ENCODE data around the gene ADCYAP1R1. TPM values are rescaled to one million over a fixed set of nuclear protein-coding genes. Genes with fewer than 3 reads are reported as not detected.

Gene ADCYAP1R1
- total RNA-seq, 1 donor from 2014 or later = not detected

GRCh38 chr7:31107106-31108090, 55.3 kb downstream of the ADCYAP1R1 start:
- Mint-ChIP-seq H3K4me1 (ENCODE audit: low read depth) (no peaks in the 10 kb centered on the region), H3K27ac (no peak overlapping the region), H3K4me3 (ENCODE audit: low read depth) (no peak overlapping the region), H3K9me3 (ENCODE audit: low read depth) (no peaks in the 10 kb centered on the region), H3K27me3 (peaks cover 11% of the 10 kb centered on the region), H3K36me3 (ENCODE audit: insufficient read depth) (no peaks in the 10 kb centered on the region)
- no peak for TF ChIP-seq CTCF (IDR thresholded peaks at IDR 0.05; ENCODE audit: unreplicated experiment)
- no peak for DNase-seq (ENCODE audit: low spot score, unreplicated experiment)

- no peak for TF ChIP-seq CTCF (IDR thresholded peaks at IDR 0.05; ENCODE audit: unreplicated experiment)
- no peak for DNase-seq (ENCODE audit: low spot score, unreplicated experiment)
- Mint-ChIP-seq H3K27me3 (peaks cover 11% of the 10 kb centered on the region), H3K27ac (no peak overlapping the region), H3K4me3 (ENCODE audit: low read depth) (no peak overlapping the region), H3K4me1 (ENCODE audit: low read depth) (no peaks in the 10 kb centered on the region), H3K36me3 (ENCODE audit: insufficient read depth) (no peaks in the 10 kb centered on the region), H3K9me3 (ENCODE audit: low read depth) (no peaks in the 10 kb centered on the region)
Observed at GRCh38 chr7:31108097-31108657, 56.1 kb downstream of the ADCYAP1R1 start.

- H3K4me1 Mint-ChIP-seq (ENCODE audit: low read depth) = no peaks in the 10 kb centered on the region
- no peaks in the 10 kb centered on the region for H3K9me3 Mint-ChIP-seq (ENCODE audit: low read depth)
- DNase-seq (ENCODE audit: low spot score, unreplicated experiment) = no peak
- H3K36me3 Mint-ChIP-seq (ENCODE audit: insufficient read depth) = no peaks in the 10 kb centered on the region
- TF ChIP-seq CTCF (IDR thresholded peaks at IDR 0.05; ENCODE audit: unreplicated experiment) = no peak
- no peak overlapping the region for H3K4me3 Mint-ChIP-seq (ENCODE audit: low read depth)
- H3K27ac Mint-ChIP-seq = no peak overlapping the region
- H3K27me3 Mint-ChIP-seq = peaks cover 18% of the 10 kb centered on the region
Observed at GRCh38 chr7:31109751-31110150, 57.6 kb downstream of the ADCYAP1R1 start.

- H3K27me3 Mint-ChIP-seq = peaks cover 17% of the 10 kb centered on the region
- TF ChIP-seq CTCF (IDR thresholded peaks at IDR 0.05; ENCODE audit: unreplicated experiment) = no peak
- H3K4me3 Mint-ChIP-seq (ENCODE audit: low read depth) = no peak overlapping the region
- H3K4me1 Mint-ChIP-seq (ENCODE audit: low read depth) = no peaks in the 10 kb centered on the region
- no peaks in the 10 kb centered on the region for H3K36me3 Mint-ChIP-seq (ENCODE audit: insufficient read depth)
- no peak for DNase-seq (ENCODE audit: low spot score, unreplicated experiment)
- no peak overlapping the region for H3K27ac Mint-ChIP-seq
- no peaks in the 10 kb centered on the region for H3K9me3 Mint-ChIP-seq (ENCODE audit: low read depth)
Observed at GRCh38 chr7:31110331-31111108, 58.4 kb downstream of the ADCYAP1R1 start.

GRCh38 chr7:31111109-31111451, 59.0 kb downstream of the ADCYAP1R1 start:
- Mint-ChIP-seq H3K4me3 (ENCODE audit: low read depth) (no peak overlapping the region), H3K4me1 (ENCODE audit: low read depth) (no peaks in the 10 kb centered on the region), H3K27ac (no peak overlapping the region), H3K36me3 (ENCODE audit: insufficient read depth) (no peaks in the 10 kb centered on the region), H3K9me3 (ENCODE audit: low read depth) (no peaks in the 10 kb centered on the region), H3K27me3 (peaks cover 17% of the 10 kb centered on the region)
- no peak for DNase-seq (ENCODE audit: low spot score, unreplicated experiment)
- no peak for TF ChIP-seq CTCF (IDR thresholded peaks at IDR 0.05; ENCODE audit: unreplicated experiment)
